ENCODE measurements around the gene APBA1.

- no peak for TF ChIP-seq CTCF (IDR thresholded peaks at IDR 0.05)
- TF ChIP-seq POLR2A (IDR thresholded peaks at IDR 0.05) = no peak
Observed at GRCh38 chr9:69465473-69465872, 206.7 kb downstream of the APBA1 start.
